GM18511 (cell line): ENCODE results near the gene AGAP4.
"Not testable (repeated sequence)": the region's sequence is repeated elsewhere in the genome, so short reads cannot be mapped to it uniquely, and the experiment has no call there.

Experiments used
- ATAC-seq: cut with Tn5 transposase; IDR thresholded peaks from one replicate; pipeline ENCODE4 v1.9.1; 2021; ENCODE audit warnings: mild to moderate bottlenecking, moderate library complexity; ENCODE audit not compliant: unreplicated experiment

AGAP4 gene

DNA sequence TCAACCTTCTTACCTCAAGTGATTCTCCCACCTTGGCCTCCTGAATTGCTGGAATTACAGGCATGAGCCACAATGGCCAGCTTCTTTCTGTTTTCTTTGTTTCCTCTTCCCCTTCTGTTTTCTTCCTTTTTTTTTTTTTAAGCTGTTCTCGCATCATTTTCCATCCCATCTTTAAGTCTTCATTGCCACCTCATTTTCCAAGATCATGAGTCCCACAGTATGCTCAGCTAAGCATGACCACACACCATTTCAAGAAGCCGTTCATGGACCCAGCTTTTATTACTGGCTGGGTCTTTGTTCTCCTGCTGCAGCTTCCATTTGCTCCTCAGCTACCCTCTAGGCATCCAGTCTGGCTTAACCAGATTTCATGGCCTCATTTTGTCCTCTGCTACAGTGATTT is 52.5 kb downstream of the AGAP4 start:
- ATAC-seq: not testable (repeated sequence)

GRCh38 chr10:45790694-45791426 is 56.4 kb downstream of the AGAP4 start:
- not testable (repeated sequence) for ATAC-seq

- ATAC-seq: not testable (repeated sequence)
Measured at GRCh38 chr10:45789991-45790390, 57.3 kb downstream of the AGAP4 start.

DNA sequence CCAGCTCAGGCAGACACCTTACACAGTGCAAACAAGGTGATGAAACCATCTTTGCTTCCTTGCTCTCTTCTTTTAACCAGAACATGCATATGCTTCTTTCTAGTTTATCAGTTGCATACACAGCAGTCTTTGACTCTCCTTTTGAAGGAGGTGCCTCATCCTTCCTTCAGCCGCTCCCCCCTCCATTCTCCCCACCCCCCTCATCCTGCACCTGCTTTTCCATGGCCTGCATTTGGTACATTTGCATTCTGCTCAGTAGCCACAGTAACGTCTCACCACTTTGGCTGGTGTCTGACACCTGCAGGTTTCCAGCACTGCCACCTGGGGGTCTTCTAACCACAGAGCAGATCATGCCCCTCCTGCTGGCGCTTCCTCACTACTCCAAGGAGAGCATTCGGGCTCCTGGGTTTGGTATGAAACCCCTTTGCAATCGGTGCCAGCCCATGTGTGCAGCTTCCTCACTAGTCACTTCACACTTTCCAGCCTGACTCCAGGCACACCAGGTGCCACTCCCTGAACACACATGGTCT is 60.0 kb downstream of the AGAP4 start:
- not testable (repeated sequence) for ATAC-seq

DNA sequence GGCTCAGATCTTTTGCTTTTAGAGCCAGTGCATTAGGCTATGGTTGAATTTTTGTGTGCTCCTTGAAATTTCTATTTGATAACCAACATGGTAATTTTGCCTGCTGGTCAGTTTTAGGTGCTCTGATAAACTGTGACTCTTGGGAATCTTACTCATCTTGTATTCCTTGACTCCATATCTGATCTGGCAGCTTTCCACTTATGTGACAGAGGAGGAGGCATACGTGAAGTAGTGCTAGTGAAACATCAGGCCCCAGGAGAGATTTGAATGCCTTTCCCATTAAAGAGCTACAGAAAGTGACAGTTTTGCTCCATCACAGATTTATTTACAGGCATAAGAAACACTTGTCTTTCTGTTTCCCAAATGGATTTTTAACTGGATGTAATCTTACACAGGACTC is 61.1 kb downstream of the AGAP4 start:
- ATAC-seq: not testable (repeated sequence)
